HepG2 (cell line): Measurements from ENCODE around the gene GNB1. TPM values are rescaled to one million over a fixed set of nuclear protein-coding genes. Genes with fewer than 3 reads are reported as not detected.

ENCODE experiments used
- ATF5 ChIP-seq: sonication (generic); formaldehyde crosslinking; IDR thresholded peaks from 2 replicates; pipeline ENCODE4 v1.4.0; 2020; ENCODE audit warnings: mild to moderate bottlenecking, low read depth, missing genetic modification reagents
- CSRNP2 ChIP-seq: sonication (generic); formaldehyde crosslinking; conservative IDR thresholded peaks from 2 replicates; pipeline ENCODE4 v1.8.0; 2022; ENCODE audit warnings: low read depth, missing genetic modification reagents
- DR1 ChIP-seq: sonication (generic); formaldehyde crosslinking; IDR thresholded peaks from 2 replicates; pipeline ENCODE4 v1.8.0; 2021; ENCODE audit warnings: mild to moderate bottlenecking, missing genetic modification reagents, inconsistent platforms
- GFI1 ChIP-seq: sonication (generic); formaldehyde crosslinking; IDR thresholded peaks from 2 replicates; pipeline ENCODE4 v1.5.0; 2020; ENCODE audit warnings: missing genetic modification reagents, mild to moderate bottlenecking, borderline replicate concordance
- HIC2 ChIP-seq: sonication (generic); formaldehyde crosslinking; IDR thresholded peaks from 2 replicates; pipeline ENCODE4 v1.9.0; 2022; ENCODE audit warnings: low read depth, missing genetic modification reagents
- MLLT10 ChIP-seq: sonication (generic); formaldehyde crosslinking; IDR thresholded peaks from 2 replicates; pipeline ENCODE4 v1.4.0; 2020; ENCODE audit warnings: missing genetic modification reagents
- NFYC ChIP-seq: IDR thresholded peaks from 2 replicates; pipeline ENCODE4 v1.6.1; 2016; ENCODE audit warnings: missing genetic modification reagents, missing compliant biosample characterization
- REXO4 ChIP-seq: sonication (generic); formaldehyde crosslinking; IDR thresholded peaks from 2 replicates; pipeline ENCODE4 v1.8.0; 2022; ENCODE audit warnings: missing genetic modification reagents, mild to moderate bottlenecking, borderline replicate concordance
- SRF ChIP-seq: IDR thresholded peaks from 2 replicates; pipeline ENCODE4 v1.6.1; 2011; ENCODE audit warnings: mild to moderate bottlenecking, low read depth, low read length, moderate library complexity
- SYNCRIP ChIP-seq: fragments of 200-400 bp; formaldehyde crosslinking; IDR thresholded peaks from 2 replicates; pipeline ENCODE4 v1.6.1; 2018; ENCODE audit warnings: mild to moderate bottlenecking, low read depth, low read length; ENCODE audit not compliant: insufficient read depth
- TBL1XR1 ChIP-seq: fragments of 150-350 bp; IDR thresholded peaks from 2 replicates; pipeline ENCODE4 v1.6.1; 2014; ENCODE audit warnings: borderline replicate concordance, low read length; ENCODE audit not compliant: partially characterized antibody
- TBP ChIP-seq: sonication (generic); formaldehyde crosslinking; IDR thresholded peaks from 2 replicates; pipeline ENCODE4 v1.5.0; 2020; ENCODE audit warnings: missing genetic modification reagents
- U2AF1 ChIP-seq: fragments of 200-400 bp; formaldehyde crosslinking; optimal IDR thresholded peaks from 2 replicates; pipeline ENCODE3; 2017; ENCODE audit warnings: mild to moderate bottlenecking, low read depth, low read length
- ZNF407 ChIP-seq: sonication (generic); formaldehyde crosslinking; IDR thresholded peaks from one replicate; pipeline ENCODE4 v1.5.1; 2020; ENCODE audit warnings: mild to moderate bottlenecking, missing genetic modification reagents; ENCODE audit errors: not compliant biosample characterization
- ZNF549 ChIP-seq: sonication (generic); formaldehyde crosslinking; IDR thresholded peaks from 2 replicates; pipeline ENCODE4 v1.5.0; 2020; ENCODE audit warnings: missing genetic modification reagents
- polyA plus RNA-seq, 8 experiments: library from polyadenylated mRNA; depleted of rRNA in 3 of 8; stranded (reverse) in 7 of 8; unstranded in 1 of 8; fragments of >200 nt; fragmentation: Illumina TruSeq in 4 of 8; extraction: Trizol in 4 of 8; gene quantifications; 2 replicates each; pipeline versions ENCODE4 v1.2.1 to v1.2.3, GENCODE V29; 2011 to 2016; ENCODE audit warnings: low read depth in 4 of 8, missing spikeins in 1 of 8, mixed read lengths in 1 of 8; ENCODE audit not compliant: insufficient read depth in 1 of 8
- total RNA-seq, 5 experiments: library from RNA; depleted of rRNA; stranded (reverse); fragments of >200 nt; fragmentation: Illumina TruSeq; extraction: Trizol; gene quantifications; 2 replicates each; pipeline ENCODE4 v1.2.3, GENCODE V29; 2016; ENCODE audit warnings: low read depth in 1 of 5

Gene GNB1
- total and polyA plus RNA-seq, 2 of the 13 experiments (the other 11 are each of a cell fraction or from before 2014, with no cell fraction given) = 66.2 to 327 TPM

- no peak for TF ChIP-seq CSRNP2
- no peak for TF ChIP-seq TBL1XR1
- TF ChIP-seq U2AF1 = peak; percentile 32
- no peak for TF ChIP-seq DR1 (CRISPR knock-in tag)
- no peak for TF ChIP-seq SYNCRIP
- no peak for TF ChIP-seq ZNF549
- no peak for TF ChIP-seq SRF
- peak; percentile 57; the same call in 1 of the 2 replicates for TF ChIP-seq REXO4 (CRISPR knock-in tag)
- TF ChIP-seq GFI1 = 0 out of 2 replicates have a peak, but pooled peaks have one; percentile 39
- TF ChIP-seq MLLT10 (CRISPR knock-in tag) = no peak
- TF ChIP-seq ZNF407 = no peak
- TF ChIP-seq HIC2 (CRISPR knock-in tag) = 0 out of 2 replicates have a peak, but pooled peaks have one; percentile 27
- TF ChIP-seq TBP (CRISPR knock-in tag) = no peak
- TF ChIP-seq ATF5 (CRISPR knock-in tag) = no peak
- TF ChIP-seq NFYC (CRISPR knock-in tag) = no peak
These were observed 627 bp upstream of the GNB1 start (continued) for GRCh38 chr1:1891349-1892078.
